EL (cell line): ENCODE measurements around the gene TSC1.
"Not testable (repeated sequence)": the region's sequence is repeated elsewhere in the genome, so short reads cannot be mapped to it uniquely, and the experiment has no call there.

Source experiments
- DNase-seq: peaks from one replicate; pipeline ENCODE4 v3.0.0-alpha.2; 2016

TSC1 gene

GRCh38 chr9:132975961-132976360, 31.5 kb upstream of the TSC1 start:
- no peak for DNase-seq

- peak; percentile 40 for DNase-seq
These were observed 29.3 kb upstream of the TSC1 start for GRCh38 chr9:132973713-132974112.

- DNase-seq = no peak
These were observed 28.8 kb upstream of the TSC1 start for GRCh38 chr9:132973166-132973565.

GRCh38 chr9:132970324-132971062, 26.1 kb upstream of the TSC1 start:
- DNase-seq = no peak

GRCh38 chr9:132969783-132970182, 25.4 kb upstream of the TSC1 start:
- DNase-seq = no peak

GRCh38 chr9:132967908-132968307, 23.5 kb upstream of the TSC1 start:
- not testable (repeated sequence) for DNase-seq

GRCh38 chr9:132965478-132965877, 21.1 kb upstream of the TSC1 start:
- DNase-seq = no peak

GRCh38 chr9:132961002-132961401, 16.6 kb upstream of the TSC1 start:
- no peak for DNase-seq

- DNase-seq = no peak
These were observed 13.4 kb upstream of the TSC1 start for GRCh38 chr9:132957805-132958204.

- DNase-seq = no peak
These were observed 11.4 kb upstream of the TSC1 start for GRCh38 chr9:132955768-132956167.

- no peak for DNase-seq
These were observed 10.7 kb upstream of the TSC1 start for GRCh38 chr9:132955123-132955522.

- no peak for DNase-seq
These were observed 5.3 kb upstream of the TSC1 start for GRCh38 chr9:132949709-132950108.

GRCh38 chr9:132948482-132949050, 4.2 kb upstream of the TSC1 start:
- no peak for DNase-seq

GRCh38 chr9:132947756-132948155, 3.3 kb upstream of the TSC1 start:
- no peak for DNase-seq

- peak; percentile 85 for DNase-seq
These were observed 2.3 kb upstream of the TSC1 start for GRCh38 chr9:132946631-132947295.

- peak; percentile 23 for DNase-seq
These were observed 1.8 kb upstream of the TSC1 start for GRCh38 chr9:132946211-132946610.

GRCh38 chr9:132945186-132946130, 1.0 kb upstream of the TSC1 start:
- no peak for DNase-seq

GRCh38 chr9:132943651-132944293, 644 bp downstream of the TSC1 start:
- no peak for DNase-seq

GRCh38 chr9:132942541-132943182, 1.8 kb downstream of the TSC1 start:
- DNase-seq = no peak

- no peak for DNase-seq
These were observed 5.2 kb downstream of the TSC1 start for GRCh38 chr9:132939169-132939568.

- DNase-seq = peak; percentile 24
These were observed 6.9 kb downstream of the TSC1 start for GRCh38 chr9:132937463-132937901.

- DNase-seq = no peak
These were observed 9.4 kb downstream of the TSC1 start for GRCh38 chr9:132935026-132935425.
